HG02763 (cell line): ENCODE measurements around the gene NKD1.

Experiments used
- ATAC-seq: cut with Tn5 transposase; IDR thresholded peaks from one replicate; pipeline ENCODE4 v1.9.1; 2021; ENCODE audit warnings: mild to moderate bottlenecking, moderate library complexity; ENCODE audit not compliant: unreplicated experiment

The NKD1 gene

GRCh38 chr16:50555952-50556673 is 7.9 kb downstream of the NKD1 start:
- ATAC-seq: no peak

GRCh38 chr16:50557046-50557445 is 8.8 kb downstream of the NKD1 start:
- no peak for ATAC-seq

- no peak for ATAC-seq
These were observed 10.7 kb downstream of the NKD1 start for GRCh38 chr16:50558913-50559312.

GRCh38 chr16:50559342-50559741 is 11.1 kb downstream of the NKD1 start:
- no peak for ATAC-seq

- ATAC-seq: no peak
These were observed 11.8 kb downstream of the NKD1 start for GRCh38 chr16:50559804-50560514.

GRCh38 chr16:50560903-50561863 is 13.0 kb downstream of the NKD1 start:
- no peak for ATAC-seq

- ATAC-seq: no peak
These were observed 14.5 kb downstream of the NKD1 start for GRCh38 chr16:50562657-50563056.

- ATAC-seq: no peak
These were observed 15.8 kb downstream of the NKD1 start for GRCh38 chr16:50563989-50564388.

GRCh38 chr16:50565428-50565827 is 17.2 kb downstream of the NKD1 start:
- ATAC-seq: no peak

GRCh38 chr16:50566014-50566962 is 18.1 kb downstream of the NKD1 start:
- ATAC-seq: no peak

GRCh38 chr16:50567651-50568050 is 19.5 kb downstream of the NKD1 start:
- ATAC-seq: no peak

- no peak for ATAC-seq
These were observed 20.1 kb downstream of the NKD1 start for GRCh38 chr16:50568187-50568815.

GRCh38 chr16:50570354-50570753 is 22.2 kb downstream of the NKD1 start:
- ATAC-seq: no peak

- no peak for ATAC-seq
These were observed 22.8 kb downstream of the NKD1 start for GRCh38 chr16:50570808-50571598.

- no peak for ATAC-seq
These were observed 23.6 kb downstream of the NKD1 start for GRCh38 chr16:50571786-50572185.

GRCh38 chr16:50572700-50573099 is 24.5 kb downstream of the NKD1 start:
- ATAC-seq: no peak

GRCh38 chr16:50573279-50573678 is 25.1 kb downstream of the NKD1 start:
- ATAC-seq: no peak

- no peak for ATAC-seq
These were observed 25.9 kb downstream of the NKD1 start for GRCh38 chr16:50573947-50574744.
